Prostate gland (tissue), 2 donors: ENCODE data around the gene SLC39A11.

ENCODE experiments used
- CTCF ChIP-seq, 4 experiments: fragments of 200-600 bp in 2 of 4; fragments of 450-650 bp in 2 of 4; sonication (generic) in 2 of 4; IDR thresholded peaks; 1 replicate in 3 of 4; 2 replicates in 1 of 4; pipeline ENCODE4 v1.5.1; 2016 to 2019; ENCODE audit warnings: antibody characterized with exemption in 4 of 4, mild to moderate bottlenecking in 2 of 4, moderate library complexity in 2 of 4
- POLR2A ChIP-seq: fragments of 450-650 bp; IDR thresholded peaks from one replicate; pipeline ENCODE4 v1.6.1; 2016; ENCODE audit warnings: antibody characterized with exemption, mild to moderate bottlenecking
- POLR2AphosphoS5 ChIP-seq: sonication (generic); formaldehyde crosslinking; IDR thresholded peaks from one replicate; pipeline ENCODE4 v1.6.1; 2017; ENCODE audit warnings: antibody characterized with exemption

GRCh38 chr17:72622661-72623433 is 469.6 kb downstream of the SLC39A11 start:
- TF ChIP-seq CTCF (IDR thresholded peaks at IDR 0.05) (no peak), POLR2A (no peak), POLR2AphosphoS5 (no peak)
